Nephron (organoid): ENCODE data around the gene CCL27.

Source experiments
- H3K27ac Mint-ChIP-seq, 3 experiments: 2 replicates each; pipeline ENCODE4 v1.8.0; 2020; ENCODE audit warnings: mixed read lengths in 3 of 3, mild to moderate bottlenecking in 2 of 3, moderate library complexity in 1 of 3
- H3K27me3 Mint-ChIP-seq: 2 replicates; pipeline ENCODE4 v1.8.0; 2021; ENCODE audit warnings: low read depth, mild to moderate bottlenecking, moderate library complexity, mixed read lengths
- H3K36me3 Mint-ChIP-seq: 2 replicates; pipeline ENCODE4 v1.8.0; 2020; ENCODE audit warnings: low read depth, mixed read lengths
- H3K4me1 Mint-ChIP-seq: 2 replicates; pipeline ENCODE4 v1.8.0; 2020; ENCODE audit warnings: mixed read lengths
- H3K4me3 Mint-ChIP-seq, 3 experiments: 2 replicates each; pipeline ENCODE4 v1.8.0; 2020; ENCODE audit warnings: mild to moderate bottlenecking in 3 of 3, mixed read lengths in 3 of 3, moderate library complexity in 2 of 3
- H3K9me3 Mint-ChIP-seq: 2 replicates; pipeline ENCODE4 v1.8.0; 2020; ENCODE audit warnings: mixed read lengths
- CTCF ChIP-seq, 3 experiments: fragments of 200-600 bp; sonication (generic); IDR thresholded peaks; one replicate each; pipeline ENCODE4 v1.5.0; 2021; ENCODE audit warnings: antibody characterized with exemption in 3 of 3; ENCODE audit not compliant: unreplicated experiment in 3 of 3

Gene CCL27

GRCh38 chr9:34690983-34691935 lies 28.8 kb upstream of the CCL27 start, which contains the start of gene CCL19:
Gene CCL19 (minus strand): TSS chr9:34691276. CDS start chr9:34691139, 137 bp downstream.
- peaks cover 3% of the 10 kb centered on the region for H3K27me3 Mint-ChIP-seq
- H3K36me3 Mint-ChIP-seq, result peaks cover 4% of the 10 kb centered on the region
- no peak for TF ChIP-seq CTCF (IDR thresholded peaks at IDR 0.05; ENCODE audit: unreplicated experiment in 3 of 3)
- no peak within 1 kb of the TSS for H3K27ac Mint-ChIP-seq
- no peak within 1 kb of the TSS for H3K4me3 Mint-ChIP-seq
- H3K4me1 Mint-ChIP-seq, result no peaks in the 10 kb centered on the region
- H3K9me3 Mint-ChIP-seq, result no peaks in the 10 kb centered on the region

GRCh38 chr9:34689512-34689911 lies 27.1 kb upstream of the CCL27 start:
- H3K36me3 Mint-ChIP-seq, result peaks cover 7% of the 10 kb centered on the region

GRCh38 chr9:34689116-34689470 lies 26.6 kb upstream of the CCL27 start:
- no peak overlapping the region for H3K4me3 Mint-ChIP-seq
- H3K27ac Mint-ChIP-seq, result no peak overlapping the region
- peaks cover 10% of the 10 kb centered on the region for H3K36me3 Mint-ChIP-seq
- H3K4me1 Mint-ChIP-seq, result no peaks in the 10 kb centered on the region
- H3K9me3 Mint-ChIP-seq, result no peaks in the 10 kb centered on the region
- peaks cover 3% of the 10 kb centered on the region for H3K27me3 Mint-ChIP-seq
- TF ChIP-seq CTCF (IDR thresholded peaks at IDR 0.05; ENCODE audit: unreplicated experiment in 3 of 3), result no peak

More at GRCh38 chr9:34689512-34689911, 27.1 kb upstream of the CCL27 start:
- Mint-ChIP-seq H3K27me3 (peaks cover 3% of the 10 kb centered on the region), H3K27ac (peak overlapping the region in 1 of 3 experiments; percentile 41), H3K9me3 (no peaks in the 10 kb centered on the region), H3K4me1 (no peaks in the 10 kb centered on the region), H3K4me3 (no peak overlapping the region)
- TF ChIP-seq CTCF (IDR thresholded peaks at IDR 0.05; ENCODE audit: unreplicated experiment in 3 of 3), result no peak

GRCh38 chr9:34688329-34689115 lies 26.1 kb upstream of the CCL27 start:
- Mint-ChIP-seq H3K27me3 (peaks cover 3% of the 10 kb centered on the region), H3K4me3 (no peak overlapping the region), H3K36me3 (peaks cover 10% of the 10 kb centered on the region), H3K4me1 (no peaks in the 10 kb centered on the region), H3K9me3 (no peaks in the 10 kb centered on the region), H3K27ac (no peak overlapping the region)
- no peak for TF ChIP-seq CTCF (IDR thresholded peaks at IDR 0.05; ENCODE audit: unreplicated experiment in 3 of 3)

- peaks cover 12% of the 10 kb centered on the region for H3K36me3 Mint-ChIP-seq
- H3K4me3 Mint-ChIP-seq, result no peak overlapping the region
- no peak for TF ChIP-seq CTCF (IDR thresholded peaks at IDR 0.05; ENCODE audit: unreplicated experiment in 3 of 3)
- H3K9me3 Mint-ChIP-seq, result no peaks in the 10 kb centered on the region
- H3K27me3 Mint-ChIP-seq, result peaks cover 3% of the 10 kb centered on the region
- H3K4me1 Mint-ChIP-seq, result no peaks in the 10 kb centered on the region
- no peak overlapping the region for H3K27ac Mint-ChIP-seq
These were observed 25.0 kb upstream of the CCL27 start for GRCh38 chr9:34687276-34688030.
